GM12878 (cell line): ENCODE results near the gene ROBO1. TPM values are rescaled to one million over a fixed set of nuclear protein-coding genes. Genes with fewer than 3 reads are reported as not detected.

Experiments used
- ATAC-seq: fragments of 200-7000 bp; cut with Tn5 transposase; 3 replicates; pipeline ENCODE4 v1.9.1; 2020; ENCODE audit warnings: mild to moderate bottlenecking, moderate library complexity
- BruUV-seq: library from RNA; stranded (reverse); fragments of 400-500 nt; replicated peaks from 2 replicates; lab custom pipeline; 2021; lab: Mats Ljungman, UMichigan
- CTCF ChIA-PET: fragments of 300-600 bp; sonication (Branson Sonifier 250); formaldehyde crosslinking; extraction: SDS; loops from one replicate; lab custom pipeline; 2021; ENCODE audit warnings: inconsistent platforms; lab: Yijun Ruan, JAX
- POLR2A ChIA-PET: fragments of 350-600 bp; formaldehyde crosslinking; extraction: SDS; loops from one replicate; lab custom pipeline; 2021; ENCODE audit warnings: inconsistent platforms; lab: Charles Lee
- RAD21 ChIA-PET: fragments of 300-600 bp; sonication (Branson Sonifier 250); formaldehyde crosslinking; loops from one replicate; lab custom pipeline; 2023; ENCODE audit warnings: antibody characterized with exemption; ENCODE audit not compliant: unreplicated experiment; lab: Charles Lee
- SMC1A ChIA-PET: fragments of 300-600 bp; sonication (Branson Sonifier 250); formaldehyde crosslinking; loops from one replicate; lab custom pipeline; 2023; ENCODE audit not compliant: unreplicated experiment, uncharacterized antibody; lab: Charles Lee
- DNase-seq: peaks from one replicate; pipeline ENCODE4 v3.0.0-alpha.2; 2011; ENCODE audit warnings: low read depth, low spot score
- FAIRE-seq: peaks from 3 replicates; lab custom pipeline; 2011; peaks lifted over from hg19 to GRCh38; lab: Jason Lieb, UNC
- H2AFZ ChIP-seq: 2 replicates; pipeline ENCODE4 v1.6.0; 2011; ENCODE audit warnings: low read depth, low read length, control low read depth; ENCODE audit not compliant: control insufficient read depth
- H3K27ac ChIP-seq: 2 replicates; pipeline ENCODE4 v1.5.1; 2011; ENCODE audit warnings: control low read depth; ENCODE audit not compliant: control insufficient read depth, insufficient read depth
- H3K27me3 ChIP-seq, 2 experiments: replicated peaks in 1 of 2; 2 replicates each; pipeline versions ENCODE4 v1.6.0 to v1.6.1; 2011; ENCODE audit warnings: low read length in 1 of 2; ENCODE audit not compliant: control insufficient read depth in 2 of 2, insufficient read depth in 2 of 2
- H3K36me3 ChIP-seq, 2 experiments: 2 replicates each; pipeline ENCODE4 v1.5.1; 2011; ENCODE audit warnings: low read length in 1 of 2; ENCODE audit not compliant: control insufficient read depth in 2 of 2, insufficient read depth in 2 of 2
- H3K4me1 ChIP-seq: 2 replicates; pipeline ENCODE4 v1.6.1; 2011; ENCODE audit warnings: mild to moderate bottlenecking, low read length, moderate library complexity, mixed read lengths; ENCODE audit not compliant: control insufficient read depth, insufficient read depth
- H3K4me2 ChIP-seq: 2 replicates; pipeline ENCODE4 v1.6.0; 2011; ENCODE audit warnings: control low read depth; ENCODE audit not compliant: control insufficient read depth, insufficient read depth
- H3K4me3 ChIP-seq: fragments of 200-600 bp; sonication (generic); 2 replicates; pipeline ENCODE4 v1.5.1; 2016
- H3K79me2 ChIP-seq: 2 replicates; pipeline ENCODE4 v1.6.0; 2011; ENCODE audit warnings: low read length; ENCODE audit not compliant: control insufficient read depth, insufficient read depth
- H3K9ac ChIP-seq: 2 replicates; pipeline ENCODE4 v1.8.0; 2011; ENCODE audit warnings: low read length, control low read depth, mixed read lengths; ENCODE audit not compliant: control insufficient read depth, insufficient read depth
- H3K9me3 ChIP-seq: replicated peaks from 3 replicates; pipeline ENCODE4 v1.5.1; 2011; ENCODE audit warnings: mild to moderate bottlenecking, low read length; ENCODE audit not compliant: control insufficient read depth, insufficient read depth
- H4K20me1 ChIP-seq: 2 replicates; pipeline ENCODE4 v1.6.0; 2011; ENCODE audit not compliant: control insufficient read depth, insufficient read depth
- BHLHE40 ChIP-seq, 2 experiments: fragments of 450-650 bp in 1 of 2; IDR thresholded peaks; 2 replicates each; pipeline ENCODE4 v1.6.1; 2011 to 2017; ENCODE audit warnings: low read depth in 2 of 2, borderline replicate concordance in 1 of 2, improper control_type of control experiment in 1 of 2, low read length in 1 of 2, mild to moderate bottlenecking in 1 of 2
- CREB1 ChIP-seq: IDR thresholded peaks from 2 replicates; pipeline ENCODE4 v1.6.1; 2012; ENCODE audit warnings: low read depth, mild to moderate bottlenecking, inconsistent platforms
- GATAD2B ChIP-seq: fragments of 450-650 bp; conservative IDR thresholded peaks from 2 replicates; pipeline ENCODE4 v1.6.1; 2017; ENCODE audit warnings: low read depth, mild to moderate bottlenecking, moderate library complexity
- JUNB ChIP-seq: IDR thresholded peaks from 2 replicates; pipeline ENCODE4 v1.6.1; 2016; ENCODE audit warnings: antibody characterized with exemption, mild to moderate bottlenecking
- JUND ChIP-seq: IDR thresholded peaks from 2 replicates; pipeline ENCODE4 v1.6.1; 2012; ENCODE audit warnings: low read depth, mild to moderate bottlenecking, low read length, improper control_type of control experiment, moderate library complexity
- KLF5 ChIP-seq: fragments of 450-650 bp; IDR thresholded peaks from 2 replicates; pipeline ENCODE4 v1.6.1; 2014; ENCODE audit warnings: mild to moderate bottlenecking; ENCODE audit not compliant: partially characterized antibody
- MEF2A ChIP-seq: IDR thresholded peaks from 2 replicates; pipeline ENCODE4 v1.6.1; 2011; ENCODE audit warnings: low read depth, mild to moderate bottlenecking, low read length, moderate library complexity; ENCODE audit not compliant: insufficient read depth
- MTA3 ChIP-seq: IDR thresholded peaks from 2 replicates; pipeline ENCODE4 v1.6.1; 2012; ENCODE audit warnings: low read length, inconsistent platforms, borderline replicate concordance
- MXI1 ChIP-seq: fragments of 150-350 bp; IDR thresholded peaks from 2 replicates; pipeline ENCODE4 v1.6.1; 2011; ENCODE audit warnings: low read depth, mild to moderate bottlenecking, inconsistent platforms, low read length, improper control_type of control experiment
- NBN ChIP-seq: fragments of 450-650 bp; IDR thresholded peaks from 2 replicates; pipeline ENCODE4 v1.6.1; 2016
- NFYA ChIP-seq: IDR thresholded peaks from 2 replicates; pipeline ENCODE4 v1.6.1; 2011; ENCODE audit warnings: low read depth, mild to moderate bottlenecking, low read length, improper control_type of control experiment, borderline replicate concordance
- SREBF1 ChIP-seq: IDR thresholded peaks from 2 replicates; pipeline ENCODE4 v1.6.1; 2012; ENCODE audit warnings: mild to moderate bottlenecking, low read length
- SUPT20H ChIP-seq: IDR thresholded peaks from 2 replicates; pipeline ENCODE4 v1.6.1; 2011; ENCODE audit warnings: low read depth, mild to moderate bottlenecking, low read length, moderate library complexity, borderline replicate concordance; ENCODE audit not compliant: control insufficient read depth
- SUZ12 ChIP-seq: fragments of 200-600 bp; sonication (generic); IDR thresholded peaks from one replicate; pipeline ENCODE4 v1.6.1; 2018; ENCODE audit warnings: antibody characterized with exemption, mild to moderate bottlenecking; ENCODE audit not compliant: unreplicated experiment
- ZNF207 ChIP-seq: fragments of 450-650 bp; IDR thresholded peaks from 2 replicates; pipeline ENCODE4 v1.6.1; 2014; ENCODE audit warnings: antibody characterized with exemption, mild to moderate bottlenecking, borderline replicate concordance
- ZNF384 ChIP-seq: IDR thresholded peaks from 2 replicates; pipeline ENCODE4 v1.6.1; 2012; ENCODE audit warnings: low read depth, mild to moderate bottlenecking, low read length, improper control_type of control experiment, borderline replicate concordance
- WGBS: methylation state at CpG from one replicate; pipeline ENCODE4 v1.1.6; 2016; ENCODE audit warnings: low lambda C conversion rate; ENCODE audit not compliant: insufficient replicate concordance, insufficient coverage; ENCODE audit errors: missing lambda C conversion rate; 5-methylcytosine and 5-hydroxymethylcytosine counted together
- in situ Hi-C: fragments of 300-500 bp; cut with MboI; formaldehyde crosslinking; loops from 9 replicates; pipeline ENCODE4 v1.14.3; 2018; ENCODE audit warnings: mixed read lengths
- intact Hi-C: fragments of 100-400 bp; cut with micrococcal nuclease; formaldehyde crosslinking; loops from one replicate; pipeline ENCODE4 v1.14.2; 2022; ENCODE audit not compliant: unreplicated experiment
- polyA plus RNA-seq, 11 experiments: library from polyadenylated mRNA; depleted of rRNA in 4 of 11; unstranded in 6 of 11; stranded (reverse) in 5 of 11; fragments of >200 nt; fragmentation: Nextera tagmentation in 4 of 11; fragmentation: Illumina TruSeq in 1 of 11; extraction: Ambion mirVana in 4 of 11; extraction: Trizol in 1 of 11; gene quantifications; 1 replicate in 1 of 11; 2 replicates in 10 of 11; pipeline versions ENCODE4 v1.2.1 to v1.2.3, GENCODE V29; 2011 to 2016; ENCODE audit warnings: inconsistent platforms in 2 of 11, missing spikeins in 2 of 11, low read depth in 1 of 11
- total RNA-seq, 4 experiments: library from RNA; depleted of rRNA in 3 of 4; stranded (reverse); fragments of >200 nt in 3 of 4; fragmentation: Illumina TruSeq in 1 of 4; extraction: Trizol in 1 of 4; gene quantifications; 2 replicates each; pipeline versions ENCODE4 v1.2.1 to v1.2.3, GENCODE V29; 2013 to 2021
- TF ChIP-seq, protein P1 (sequence below): IDR thresholded peaks from 2 replicates; pipeline ENCODE4 v1.6.1; 2011; ENCODE audit warnings: low read depth, low read length, improper control_type of control experiment, borderline replicate concordance
- TF ChIP-seq, protein P2 (sequence below): fragments of 450-650 bp; IDR thresholded peaks from 2 replicates; pipeline ENCODE4 v1.6.1; 2016; ENCODE audit warnings: mild to moderate bottlenecking
- TF ChIP-seq, protein P3 (sequence below): IDR thresholded peaks from 2 replicates; pipeline ENCODE4 v1.6.1; 2012; ENCODE audit warnings: low read length, inconsistent platforms
- TF ChIP-seq, protein P4 (sequence below): fragments of 450-650 bp; IDR thresholded peaks from 2 replicates; pipeline ENCODE4 v1.6.1; 2014; ENCODE audit warnings: mild to moderate bottlenecking

ROBO1 gene
- total and polyA plus RNA-seq, 10 of the 15 experiments (the other 5 are each of a cell fraction or from before 2014, with no cell fraction given) = 0.29 to 46.5 (median 1.2) TPM

DNA sequence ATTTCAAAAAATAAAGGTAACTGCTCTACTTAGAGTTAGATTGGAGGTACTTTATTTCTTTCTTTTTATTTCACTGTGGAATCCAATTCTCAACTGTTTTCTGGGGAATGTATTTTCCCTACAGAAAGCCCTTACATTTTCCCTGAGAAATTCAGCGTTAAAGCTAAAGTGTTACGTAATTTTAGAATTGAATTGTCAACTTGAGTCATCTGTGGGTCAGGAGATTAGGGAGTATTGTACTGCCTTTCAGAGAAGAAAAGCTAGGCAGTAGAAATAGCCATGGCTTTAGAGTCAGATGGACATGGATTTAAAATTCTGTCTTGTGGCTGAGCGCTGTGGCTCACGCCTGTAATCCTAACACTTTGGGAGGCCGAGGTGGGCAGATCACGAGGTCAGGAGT, 728.6 kb downstream of the ROBO1 start:
- intact Hi-C loops = no loop called here

More for the DNA sequence above, 728.6 kb downstream of the ROBO1 start:
- no peak overlapping the region for H3K9ac ChIP-seq
- ATAC-seq = no peak
- no peak for TF ChIP-seq GATAD2B
- TF ChIP-seq CREB1 = no peak
- no peak for TF ChIP-seq MEF2A
- TF ChIP-seq MTA3 = no peak
- TF ChIP-seq, protein P1, sequence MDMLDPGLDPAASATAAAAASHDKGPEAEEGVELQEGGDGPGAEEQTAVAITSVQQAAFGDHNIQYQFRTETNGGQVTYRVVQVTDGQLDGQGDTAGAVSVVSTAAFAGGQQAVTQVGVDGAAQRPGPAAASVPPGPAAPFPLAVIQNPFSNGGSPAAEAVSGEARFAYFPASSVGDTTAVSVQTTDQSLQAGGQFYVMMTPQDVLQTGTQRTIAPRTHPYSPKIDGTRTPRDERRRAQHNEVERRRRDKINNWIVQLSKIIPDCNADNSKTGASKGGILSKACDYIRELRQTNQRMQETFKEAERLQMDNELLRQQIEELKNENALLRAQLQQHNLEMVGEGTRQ = no peak
- TF ChIP-seq SUPT20H = no peak
- no peak for TF ChIP-seq NFYA
- no peak for TF ChIP-seq ZNF384
- no peak for TF ChIP-seq NBN
- no peak for TF ChIP-seq JUND
- TF ChIP-seq MXI1 = no peak
- TF ChIP-seq ZNF207 = no peak
- no peak for TF ChIP-seq SREBF1
- TF ChIP-seq BHLHE40 (IDR thresholded peaks at IDR 0.05; ENCODE audit: borderline replicate concordance in 1 of 2, low read depth in 2 of 2, low read length in 1 of 2) = no peak
- TF ChIP-seq SUZ12 = no peak
- TF ChIP-seq, protein P2, sequence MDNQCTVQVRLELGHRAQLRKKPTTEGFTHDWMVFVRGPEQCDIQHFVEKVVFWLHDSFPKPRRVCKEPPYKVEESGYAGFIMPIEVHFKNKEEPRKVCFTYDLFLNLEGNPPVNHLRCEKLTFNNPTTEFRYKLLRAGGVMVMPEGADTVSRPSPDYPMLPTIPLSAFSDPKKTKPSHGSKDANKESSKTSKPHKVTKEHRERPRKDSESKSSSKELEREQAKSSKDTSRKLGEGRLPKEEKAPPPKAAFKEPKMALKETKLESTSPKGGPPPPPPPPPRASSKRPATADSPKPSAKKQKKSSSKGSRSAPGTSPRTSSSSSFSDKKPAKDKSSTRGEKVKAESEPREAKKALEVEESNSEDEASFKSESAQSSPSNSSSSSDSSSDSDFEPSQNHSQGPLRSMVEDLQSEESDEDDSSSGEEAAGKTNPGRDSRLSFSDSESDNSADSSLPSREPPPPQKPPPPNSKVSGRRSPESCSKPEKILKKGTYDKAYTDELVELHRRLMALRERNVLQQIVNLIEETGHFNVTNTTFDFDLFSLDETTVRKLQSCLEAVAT = no peak
- TF ChIP-seq, protein P3, sequence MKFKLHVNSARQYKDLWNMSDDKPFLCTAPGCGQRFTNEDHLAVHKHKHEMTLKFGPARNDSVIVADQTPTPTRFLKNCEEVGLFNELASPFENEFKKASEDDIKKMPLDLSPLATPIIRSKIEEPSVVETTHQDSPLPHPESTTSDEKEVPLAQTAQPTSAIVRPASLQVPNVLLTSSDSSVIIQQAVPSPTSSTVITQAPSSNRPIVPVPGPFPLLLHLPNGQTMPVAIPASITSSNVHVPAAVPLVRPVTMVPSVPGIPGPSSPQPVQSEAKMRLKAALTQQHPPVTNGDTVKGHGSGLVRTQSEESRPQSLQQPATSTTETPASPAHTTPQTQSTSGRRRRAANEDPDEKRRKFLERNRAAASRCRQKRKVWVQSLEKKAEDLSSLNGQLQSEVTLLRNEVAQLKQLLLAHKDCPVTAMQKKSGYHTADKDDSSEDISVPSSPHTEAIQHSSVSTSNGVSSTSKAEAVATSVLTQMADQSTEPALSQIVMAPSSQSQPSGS = no peak
- no peak for TF ChIP-seq KLF5
- TF ChIP-seq, protein P4, sequence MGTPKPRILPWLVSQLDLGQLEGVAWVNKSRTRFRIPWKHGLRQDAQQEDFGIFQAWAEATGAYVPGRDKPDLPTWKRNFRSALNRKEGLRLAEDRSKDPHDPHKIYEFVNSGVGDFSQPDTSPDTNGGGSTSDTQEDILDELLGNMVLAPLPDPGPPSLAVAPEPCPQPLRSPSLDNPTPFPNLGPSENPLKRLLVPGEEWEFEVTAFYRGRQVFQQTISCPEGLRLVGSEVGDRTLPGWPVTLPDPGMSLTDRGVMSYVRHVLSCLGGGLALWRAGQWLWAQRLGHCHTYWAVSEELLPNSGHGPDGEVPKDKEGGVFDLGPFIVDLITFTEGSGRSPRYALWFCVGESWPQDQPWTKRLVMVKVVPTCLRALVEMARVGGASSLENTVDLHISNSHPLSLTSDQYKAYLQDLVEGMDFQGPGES = no peak
- no peak for TF ChIP-seq JUNB
- no peak for FAIRE-seq
- H3K27ac ChIP-seq = no peak overlapping the region
- CTCF ChIA-PET = no interaction called here
- H3K4me3 ChIP-seq = no peak overlapping the region
- H3K36me3 ChIP-seq = no peaks in the 10 kb centered on the region
- H3K4me1 ChIP-seq = no peaks in the 10 kb centered on the region
- no peak overlapping the region for H3K4me2 ChIP-seq
- 28% methylated on average over 6 of the region's 6 CpGs for WGBS
- H3K9me3 ChIP-seq = no peaks in the 10 kb centered on the region
- no peaks in the 10 kb centered on the region for H3K27me3 ChIP-seq
- no peak for DNase-seq
- no peak overlapping the region for H2AFZ ChIP-seq
- POLR2A ChIA-PET = interaction anchor here (0.6 kb wide), 1 partner anchor 446 kb away, joined by 3 read pairs; no protein-coding TSS in a partner anchor
- RAD21 ChIA-PET = interaction anchor here (1.3 to 2.0 kb wide), 2 partner anchors 47 to 323 kb away, joined by 3 to 4 read pairs; no protein-coding TSS in a partner anchor
- SMC1A ChIA-PET = interaction anchor here (1.3 to 1.9 kb wide), 2 partner anchors 9 to 323 kb away, joined by 3 to 4 read pairs; no protein-coding TSS in a partner anchor
- in situ Hi-C loops = no loop called here
- H3K79me2 ChIP-seq = no peaks in the 10 kb centered on the region
- BruUV-seq = no TSS peak
- no peaks in the 10 kb centered on the region for H4K20me1 ChIP-seq
